Stimulated activated CD4-positive, alpha-beta T cell treated with anti-CD3 and anti-CD28 coated beads, TNF-alpha, amount 100 ng/mL, for 4 hours (primary cell): ENCODE measurements around the gene RPA3.
"Not testable (repeated sequence)": the region's sequence is repeated elsewhere in the genome, so short reads cannot be mapped to it uniquely, and the experiment has no call there.

Experiments used
- DNase-seq, 3 experiments: peaks; one replicate each; pipeline ENCODE4 v3.0.0-alpha.2; 2020; ENCODE audit warnings: low read depth in 3 of 3

Gene RPA3

GRCh38 chr7:7694542-7694941 is 23.9 kb downstream of the RPA3 start:
- no peak for DNase-seq

- no peak for DNase-seq
Observed at GRCh38 chr7:7693881-7694280, 24.5 kb downstream of the RPA3 start.

GRCh38 chr7:7688956-7689355 is 29.5 kb downstream of the RPA3 start:
- no peak for DNase-seq

- DNase-seq, result no peak
Observed at GRCh38 chr7:7688310-7688709, 30.1 kb downstream of the RPA3 start.

- no peak for DNase-seq
Observed at GRCh38 chr7:7687800-7688199, 30.6 kb downstream of the RPA3 start.

- DNase-seq, result no peak
Observed at GRCh38 chr7:7686811-7687508, 31.4 kb downstream of the RPA3 start.

GRCh38 chr7:7682861-7683260 is 35.5 kb downstream of the RPA3 start:
- DNase-seq, result no peak

GRCh38 chr7:7681936-7682329 is 36.5 kb downstream of the RPA3 start:
- DNase-seq, result no peak

GRCh38 chr7:7681191-7681935 is 37.0 kb downstream of the RPA3 start:
- peak in 1 of 3 experiments; percentile 23 for DNase-seq

GRCh38 chr7:7679640-7680039 is 38.8 kb downstream of the RPA3 start:
- DNase-seq, result not testable (repeated sequence)

- no peak for DNase-seq
Observed at GRCh38 chr7:7675686-7676085, 42.7 kb downstream of the RPA3 start.

- DNase-seq, result no peak
Observed at GRCh38 chr7:7673240-7673550, 45.2 kb downstream of the RPA3 start.

GRCh38 chr7:7672545-7673239 is 45.7 kb downstream of the RPA3 start:
- no peak for DNase-seq

- DNase-seq, result no peak
Observed at GRCh38 chr7:7671361-7671760, 47.0 kb downstream of the RPA3 start.

- no peak for DNase-seq
Observed at GRCh38 chr7:7670490-7670889, 47.9 kb downstream of the RPA3 start.

- no peak for DNase-seq
Observed at GRCh38 chr7:7668706-7669105, 49.7 kb downstream of the RPA3 start.

GRCh38 chr7:7667187-7667586 is 51.2 kb downstream of the RPA3 start:
- DNase-seq, result no peak

GRCh38 chr7:7665031-7665430 is 53.4 kb downstream of the RPA3 start:
- DNase-seq, result no peak

GRCh38 chr7:7664291-7664690 is 54.1 kb downstream of the RPA3 start:
- no peak for DNase-seq

- no peak for DNase-seq
Observed at GRCh38 chr7:7662527-7662926, 55.9 kb downstream of the RPA3 start.

- DNase-seq, result not testable (repeated sequence)
Observed at GRCh38 chr7:7656459-7656858, 61.9 kb downstream of the RPA3 start.

- DNase-seq, result no peak
Observed at GRCh38 chr7:7654964-7655715, 63.3 kb downstream of the RPA3 start.
